ENCODE measurements around the gene DEPDC5.

Gene DEPDC5

GRCh38 chr22:31748490-31748889, 5.3 kb upstream of the DEPDC5 start:
- H3K4me3 ChIP-seq (ENCODE audit: low read depth, low read length) = peak overlapping the region; percentile 99
- TF ChIP-seq CTCF (IDR thresholded peaks at IDR 0.05; ENCODE audit: low read depth, low read length) = no peak

- TF ChIP-seq CTCF (IDR thresholded peaks at IDR 0.05; ENCODE audit: low read depth, low read length) = no peak
- H3K4me3 ChIP-seq (ENCODE audit: low read depth, low read length) = peak within 1 kb of the TSS; percentile 99
Measured at GRCh38 chr22:31749636-31750364, 4.0 kb upstream of the DEPDC5 start, which contains the start of gene PRR14L. Gene PRR14L, minus strand, starts transcription at chr22:31750132. Its CDS starts 11,272 bp downstream, at chr22:31738860.

GRCh38 chr22:31750365-31751284, 3.2 kb upstream of the DEPDC5 start:
- peak overlapping the region; percentile 99 for H3K4me3 ChIP-seq (ENCODE audit: low read depth, low read length)
- TF ChIP-seq CTCF (IDR thresholded peaks at IDR 0.05; ENCODE audit: low read depth, low read length) = no peak

GRCh38 chr22:31752096-31752847, 1.5 kb upstream of the DEPDC5 start:
- TF ChIP-seq CTCF (IDR thresholded peaks at IDR 0.05; ENCODE audit: low read depth, low read length) = no peak
- H3K4me3 ChIP-seq (ENCODE audit: low read depth, low read length) = no peak overlapping the region

GRCh38 chr22:31753005-31753633, 700 bp upstream of the DEPDC5 start:
- TF ChIP-seq CTCF (IDR thresholded peaks at IDR 0.05; ENCODE audit: low read depth, low read length) = no peak
- peak overlapping the region; percentile 80 for H3K4me3 ChIP-seq (ENCODE audit: low read depth, low read length)

- TF ChIP-seq CTCF (IDR thresholded peaks at IDR 0.05; ENCODE audit: low read depth, low read length) = no peak
- peak overlapping the region; percentile 80 for H3K4me3 ChIP-seq (ENCODE audit: low read depth, low read length)
Measured at GRCh38 chr22:31754813-31755212, 994 bp downstream of the DEPDC5 start.
